ENCODE data around the gene STAG1. TPM values are rescaled to one million over a fixed set of nuclear protein-coding genes. Genes with fewer than 3 reads are reported as not detected.

Gene STAG1
- total RNA-seq, 1 experiment from 2014 or later: 34.6 TPM

- Mint-ChIP-seq H3K9me3 (peaks cover 39 to 46% of the 10 kb centered on the region in 2 experiments), H3K27ac (no peak overlapping the region), H3K27me3 (ENCODE audit: low read depth) (no peaks in the 10 kb centered on the region), H3K4me3 (no peak overlapping the region), H3K4me1 (no peaks in the 10 kb centered on the region), H3K36me3 (ENCODE audit: insufficient read depth in 1 of 3, low read depth in 3 of 3) (peaks cover 52 to 63% (median 54%) of the 10 kb centered on the region in 3 experiments)
- Histone ChIP-seq H3K23ac (ENCODE audit: insufficient read length, low read depth, low read length) (no peak overlapping the region), H3K79me2 (ENCODE audit: insufficient read depth, low read length) (no peaks in the 10 kb centered on the region), H3K4me2 (ENCODE audit: insufficient read depth, insufficient read length, low read length) (no peak overlapping the region), H3K4ac (ENCODE audit: low read depth, low read length) (no peak overlapping the region), H4K91ac (ENCODE audit: insufficient read length, low read depth, low read length) (no peak overlapping the region), H3K27me3 (ENCODE audit: insufficient read depth, low read length) (no peaks in the 10 kb centered on the region), H2AFZ (ENCODE audit: low read length) (no peak overlapping the region), H2BK15ac (ENCODE audit: low read depth, low read length) (no peak overlapping the region), H3K79me1 (ENCODE audit: insufficient read depth, low read depth, low read length, poor library complexity, severe bottlenecking) (no peaks in the 10 kb centered on the region), H3K4me1 (ENCODE audit: insufficient read depth, low read length) (no peaks in the 10 kb centered on the region), H2AK5ac (ENCODE audit: insufficient read length, low read length) (no peak overlapping the region), H2BK20ac (ENCODE audit: low read depth, low read length, poor library complexity, severe bottlenecking) (no peak overlapping the region), H2BK12ac (ENCODE audit: insufficient read length, low read depth, low read length) (no peak overlapping the region), H2BK120ac (ENCODE audit: low read depth, low read length, poor library complexity, severe bottlenecking) (no peak overlapping the region), H3K14ac (ENCODE audit: insufficient read depth, low read length) (no peak overlapping the region), H4K8ac (replicated peaks; ENCODE audit: insufficient read length, low read depth, low read length) (no peak overlapping the region), H3K9me3 (ENCODE audit: control insufficient read depth, low read depth, low read length) (peaks cover 12% of the 10 kb centered on the region), H3K23me2 (ENCODE audit: insufficient read length, low read depth, low read length, poor library complexity, severe bottlenecking) (no peaks in the 10 kb centered on the region), H4K20me1 (ENCODE audit: control insufficient read depth, insufficient read depth, insufficient read length) (no peaks in the 10 kb centered on the region), H3K18ac (ENCODE audit: insufficient read length, low read depth, low read length) (no peak overlapping the region), H2BK5ac (ENCODE audit: insufficient read length, low read length) (no peak overlapping the region), H3T11ph (ENCODE audit: low read length) (no peak overlapping the region), H3K27ac (ENCODE audit: insufficient read length, low read depth, low read length) (no peak overlapping the region), H3K9ac (ENCODE audit: extremely low read depth, insufficient read length, low read length) (no peak overlapping the region), H4K5ac (ENCODE audit: insufficient read length, low read depth, low read length) (no peak overlapping the region), H3K56ac (ENCODE audit: insufficient read length, low read depth, low read length) (no peak overlapping the region)
- no peak for DNase-seq
- TF ChIP-seq, protein P1, sequence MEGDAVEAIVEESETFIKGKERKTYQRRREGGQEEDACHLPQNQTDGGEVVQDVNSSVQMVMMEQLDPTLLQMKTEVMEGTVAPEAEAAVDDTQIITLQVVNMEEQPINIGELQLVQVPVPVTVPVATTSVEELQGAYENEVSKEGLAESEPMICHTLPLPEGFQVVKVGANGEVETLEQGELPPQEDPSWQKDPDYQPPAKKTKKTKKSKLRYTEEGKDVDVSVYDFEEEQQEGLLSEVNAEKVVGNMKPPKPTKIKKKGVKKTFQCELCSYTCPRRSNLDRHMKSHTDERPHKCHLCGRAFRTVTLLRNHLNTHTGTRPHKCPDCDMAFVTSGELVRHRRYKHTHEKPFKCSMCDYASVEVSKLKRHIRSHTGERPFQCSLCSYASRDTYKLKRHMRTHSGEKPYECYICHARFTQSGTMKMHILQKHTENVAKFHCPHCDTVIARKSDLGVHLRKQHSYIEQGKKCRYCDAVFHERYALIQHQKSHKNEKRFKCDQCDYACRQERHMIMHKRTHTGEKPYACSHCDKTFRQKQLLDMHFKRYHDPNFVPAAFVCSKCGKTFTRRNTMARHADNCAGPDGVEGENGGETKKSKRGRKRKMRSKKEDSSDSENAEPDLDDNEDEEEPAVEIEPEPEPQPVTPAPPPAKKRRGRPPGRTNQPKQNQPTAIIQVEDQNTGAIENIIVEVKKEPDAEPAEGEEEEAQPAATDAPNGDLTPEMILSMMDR (conservative IDR thresholded peaks at IDR 0.05): no peak
- no CpG with 5 or more reads among the region's 2 CpGs for WGBS (ENCODE audit: extremely low coverage, insufficient read length, low lambda C conversion rate)
Observed at GRCh38 chr3:136457793-136458192, 294.4 kb downstream of the STAG1 start.

Data from H9 (cell line).